ENCODE measurements around the gene CDKAL1. TPM values are rescaled to one million over a fixed set of nuclear protein-coding genes. Genes with fewer than 3 reads are reported as not detected.

Gene CDKAL1
- total RNA-seq, 2 donors from 2014 or later = 23.5 to 26.4 TPM

DNA sequence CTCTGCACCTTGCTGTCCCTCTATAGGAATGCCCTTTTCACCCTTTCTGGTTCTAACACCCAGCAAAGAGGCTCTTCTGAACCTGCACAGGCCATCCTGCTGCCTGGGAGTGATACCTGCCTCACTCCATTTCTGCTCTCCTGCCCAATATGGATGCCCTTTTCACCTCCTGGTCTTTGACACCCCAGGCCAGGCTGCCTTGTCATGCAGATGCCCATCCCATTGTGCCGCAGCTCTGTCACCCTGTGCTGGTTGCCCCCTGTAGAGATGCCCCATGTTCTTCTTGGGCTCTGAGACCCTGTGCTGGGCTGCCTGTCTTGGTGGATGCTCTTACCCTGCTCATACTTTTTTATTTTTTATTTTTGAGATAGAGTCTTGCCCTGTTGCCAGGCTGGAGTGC, 95.3 kb downstream of the CDKAL1 start:
- Mint-ChIP-seq H3K27me3 (ENCODE audit: insufficient read depth) (no peaks in the 10 kb centered on the region), H3K4me3 (no peak overlapping the region), H3K36me3 (ENCODE audit: low read depth) (no peaks in the 10 kb centered on the region), H3K9me3 (no peaks in the 10 kb centered on the region), H3K27ac (no peak overlapping the region), H3K4me1 (peaks cover 40% of the 10 kb centered on the region)
- Histone ChIP-seq H3K4me3 (ENCODE audit: low read length) (no peak overlapping the region), H3K9me3 (ENCODE audit: control insufficient read depth, low read length) (no peaks in the 10 kb centered on the region), H3K27ac (ENCODE audit: low read depth, low read length) (no peak overlapping the region), H3K4me1 (ENCODE audit: control insufficient read depth, insufficient read depth, low read length) (peaks cover 15% of the 10 kb centered on the region), H3K36me3 (ENCODE audit: control insufficient read depth, insufficient read depth, low read length) (no peaks in the 10 kb centered on the region), H3K27me3 (ENCODE audit: control insufficient read depth, insufficient read depth, low read length, poor library complexity, severe bottlenecking) (no peaks in the 10 kb centered on the region), H3K9ac (ENCODE audit: extremely low read depth, low read length, poor library complexity, severe bottlenecking) (no peak overlapping the region)
- DNase-seq = peak; percentile 59
- TF ChIP-seq, protein P1, sequence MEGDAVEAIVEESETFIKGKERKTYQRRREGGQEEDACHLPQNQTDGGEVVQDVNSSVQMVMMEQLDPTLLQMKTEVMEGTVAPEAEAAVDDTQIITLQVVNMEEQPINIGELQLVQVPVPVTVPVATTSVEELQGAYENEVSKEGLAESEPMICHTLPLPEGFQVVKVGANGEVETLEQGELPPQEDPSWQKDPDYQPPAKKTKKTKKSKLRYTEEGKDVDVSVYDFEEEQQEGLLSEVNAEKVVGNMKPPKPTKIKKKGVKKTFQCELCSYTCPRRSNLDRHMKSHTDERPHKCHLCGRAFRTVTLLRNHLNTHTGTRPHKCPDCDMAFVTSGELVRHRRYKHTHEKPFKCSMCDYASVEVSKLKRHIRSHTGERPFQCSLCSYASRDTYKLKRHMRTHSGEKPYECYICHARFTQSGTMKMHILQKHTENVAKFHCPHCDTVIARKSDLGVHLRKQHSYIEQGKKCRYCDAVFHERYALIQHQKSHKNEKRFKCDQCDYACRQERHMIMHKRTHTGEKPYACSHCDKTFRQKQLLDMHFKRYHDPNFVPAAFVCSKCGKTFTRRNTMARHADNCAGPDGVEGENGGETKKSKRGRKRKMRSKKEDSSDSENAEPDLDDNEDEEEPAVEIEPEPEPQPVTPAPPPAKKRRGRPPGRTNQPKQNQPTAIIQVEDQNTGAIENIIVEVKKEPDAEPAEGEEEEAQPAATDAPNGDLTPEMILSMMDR (conservative IDR thresholded peaks at IDR 0.05) = no peak
- WGBS, 2 experiments (ENCODE audit: insufficient coverage in 1 of 2, insufficient read length in 1 of 2) = 90% methylated on average over 1 of the region's 1 CpG; no CpG with 5 or more reads in 1 of the 2 experiments

DNA sequence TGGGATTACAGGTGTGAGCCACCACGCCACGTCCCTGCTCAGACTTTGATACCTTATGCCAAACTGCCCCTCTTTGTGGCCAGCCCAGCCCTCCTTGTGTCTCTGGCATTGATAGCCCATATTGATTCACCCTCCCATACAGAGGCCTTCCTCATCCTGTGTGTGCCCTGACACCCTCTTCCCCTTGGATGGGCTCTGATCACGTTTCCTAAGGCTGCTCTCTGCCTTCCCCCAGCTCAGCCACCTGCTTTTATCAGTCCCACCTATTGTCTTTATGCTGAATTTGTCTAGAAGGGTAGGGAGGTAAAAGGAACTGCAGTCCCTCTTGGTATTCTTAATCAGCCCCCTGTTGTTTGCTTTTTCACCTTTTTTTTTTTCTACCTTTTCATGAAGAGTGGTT, 95.9 kb downstream of the CDKAL1 start:
- Histone ChIP-seq H3K4me3 (ENCODE audit: low read length) (no peak overlapping the region), H3K9ac (ENCODE audit: extremely low read depth, low read length, poor library complexity, severe bottlenecking) (no peak overlapping the region), H3K27me3 (ENCODE audit: control insufficient read depth, insufficient read depth, low read length, poor library complexity, severe bottlenecking) (no peaks in the 10 kb centered on the region), H3K27ac (ENCODE audit: low read depth, low read length) (no peak overlapping the region), H3K9me3 (ENCODE audit: control insufficient read depth, low read length) (no peaks in the 10 kb centered on the region), H3K36me3 (ENCODE audit: control insufficient read depth, insufficient read depth, low read length) (no peaks in the 10 kb centered on the region), H3K4me1 (ENCODE audit: control insufficient read depth, insufficient read depth, low read length) (peaks cover 15% of the 10 kb centered on the region)
- Mint-ChIP-seq H3K27ac (peak overlapping the region; percentile 80), H3K27me3 (ENCODE audit: insufficient read depth) (no peaks in the 10 kb centered on the region), H3K4me1 (peaks cover 40% of the 10 kb centered on the region), H3K4me3 (no peak overlapping the region), H3K36me3 (ENCODE audit: low read depth) (no peaks in the 10 kb centered on the region), H3K9me3 (no peaks in the 10 kb centered on the region)
- WGBS, 2 experiments (ENCODE audit: insufficient coverage in 1 of 2, insufficient read length in 1 of 2) = 63 to 94% methylated on average over 2 to 3 of the region's 3 CpGs
- peak; percentile 77 for DNase-seq
- TF ChIP-seq, protein P1 (conservative IDR thresholded peaks at IDR 0.05) = no peak

DNA sequence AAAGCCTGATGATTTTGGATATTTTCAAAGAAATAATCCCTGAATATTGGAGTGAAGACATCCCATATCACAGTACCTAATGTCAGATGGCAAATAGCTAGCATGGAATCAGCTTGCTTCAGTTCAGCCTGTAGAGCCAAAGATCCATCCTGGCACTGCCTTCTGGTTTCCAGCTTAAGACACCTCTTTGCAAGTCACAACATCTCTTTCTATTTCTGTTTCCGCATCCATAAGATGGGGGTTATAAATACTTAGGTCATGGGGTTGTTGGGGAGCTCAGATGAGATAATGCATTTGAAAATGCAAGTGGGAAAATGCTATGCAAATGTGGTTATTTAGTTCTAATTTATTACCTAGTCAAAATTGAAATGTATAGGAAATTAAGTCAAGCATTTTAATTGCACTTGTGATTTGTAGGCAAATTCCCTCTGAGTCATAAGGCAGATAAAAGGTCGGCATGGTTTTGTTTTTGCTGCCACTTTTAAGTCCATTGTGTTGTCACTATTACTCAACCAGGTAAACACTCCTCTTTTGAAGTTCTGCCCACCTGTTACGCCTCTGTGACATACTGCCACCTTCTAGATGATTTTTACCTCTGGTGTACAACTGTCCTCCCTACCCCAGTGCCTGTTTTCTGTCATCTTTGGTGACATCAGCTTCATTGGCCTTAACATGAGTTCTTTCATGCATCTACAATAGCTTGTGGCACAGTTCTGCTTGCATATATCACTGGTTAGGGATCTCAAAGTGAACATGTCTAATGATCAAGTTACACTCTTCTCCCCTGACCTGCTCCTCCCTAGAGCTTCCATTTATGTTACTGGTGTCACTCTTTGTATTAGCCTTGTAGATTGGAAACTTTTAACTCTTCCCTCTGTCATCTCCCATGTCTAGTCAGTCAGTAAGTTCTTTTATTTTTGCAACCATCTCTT, 96.6 kb downstream of the CDKAL1 start:
- H3K4me1 ChIP-seq (ENCODE audit: control insufficient read depth, insufficient read depth, low read length) = peaks cover 15% of the 10 kb centered on the region
- H3K36me3 ChIP-seq (ENCODE audit: control insufficient read depth, insufficient read depth, low read length) = no peaks in the 10 kb centered on the region
- no peak overlapping the region for H3K27ac ChIP-seq (ENCODE audit: low read depth, low read length)
- no peak overlapping the region for H3K9ac ChIP-seq (ENCODE audit: extremely low read depth, low read length, poor library complexity, severe bottlenecking)
- WGBS, 2 experiments (ENCODE audit: insufficient coverage in 1 of 2, insufficient read length in 1 of 2) = 82 to 85% methylated on average over 2 to 3 of the region's 3 CpGs
- no peak overlapping the region for H3K4me3 ChIP-seq (ENCODE audit: low read length)
- no peak for DNase-seq
- no peaks in the 10 kb centered on the region for H3K9me3 ChIP-seq (ENCODE audit: control insufficient read depth, low read length)
- no peak overlapping the region for H3K4me3 Mint-ChIP-seq
- TF ChIP-seq, protein P1 (conservative IDR thresholded peaks at IDR 0.05) = no peak
- no peaks in the 10 kb centered on the region for H3K36me3 Mint-ChIP-seq (ENCODE audit: low read depth)
- peaks cover 40% of the 10 kb centered on the region for H3K4me1 Mint-ChIP-seq
- no peaks in the 10 kb centered on the region for H3K27me3 ChIP-seq (ENCODE audit: control insufficient read depth, insufficient read depth, low read length, poor library complexity, severe bottlenecking)
- H3K9me3 Mint-ChIP-seq = no peaks in the 10 kb centered on the region
- H3K27me3 Mint-ChIP-seq (ENCODE audit: insufficient read depth) = no peaks in the 10 kb centered on the region
- H3K27ac Mint-ChIP-seq = no peak overlapping the region

All from endodermal cell (in vitro differentiated cells).